Omental fat pad (tissue), 4 donors: ENCODE results near the gene ZNF546. TPM values are rescaled to one million over a fixed set of nuclear protein-coding genes. Genes with fewer than 3 reads are reported as not detected.
A peak's percentile ranks its signal among the peaks of the same experiment; 100 is the strongest.
"Not testable (repeated sequence)": the region's sequence is repeated elsewhere in the genome, so short reads cannot be mapped to it uniquely, and the experiment has no call there.

ENCODE experiments used
- ATAC-seq: fragments of 150-250 bp; one replicate; pipeline ENCODE4 v1.9.1; 2016; ENCODE audit warnings: mild to moderate bottlenecking, moderate library complexity; ENCODE audit not compliant: low FRiP score
- DNase-seq: peaks from one replicate; pipeline ENCODE4 v3.0.0-alpha.2; 2019; ENCODE audit warnings: low spot score
- total RNA-seq, 4 donors: library from RNA; depleted of rRNA; stranded (reverse); fragments of >200 nt; gene quantifications; one replicate each; pipeline ENCODE4 v1.1.0, GENCODE V29; 2016
- TF ChIP-seq, protein P1 (sequence below), 3 donors: fragments of 450-650 bp; IDR thresholded peaks; one replicate each; pipeline ENCODE4 v1.5.1; 2016 to 2017; ENCODE audit warnings: antibody characterized with exemption in 3 of 3, mild to moderate bottlenecking in 3 of 3, moderate library complexity in 2 of 3

The ZNF546 gene
- total RNA-seq: 10 to 100 TPM in 1 of 4 donors, 1 to 10 TPM in 3; 1.4 to 11.8 (median 6.7) TPM

DNA sequence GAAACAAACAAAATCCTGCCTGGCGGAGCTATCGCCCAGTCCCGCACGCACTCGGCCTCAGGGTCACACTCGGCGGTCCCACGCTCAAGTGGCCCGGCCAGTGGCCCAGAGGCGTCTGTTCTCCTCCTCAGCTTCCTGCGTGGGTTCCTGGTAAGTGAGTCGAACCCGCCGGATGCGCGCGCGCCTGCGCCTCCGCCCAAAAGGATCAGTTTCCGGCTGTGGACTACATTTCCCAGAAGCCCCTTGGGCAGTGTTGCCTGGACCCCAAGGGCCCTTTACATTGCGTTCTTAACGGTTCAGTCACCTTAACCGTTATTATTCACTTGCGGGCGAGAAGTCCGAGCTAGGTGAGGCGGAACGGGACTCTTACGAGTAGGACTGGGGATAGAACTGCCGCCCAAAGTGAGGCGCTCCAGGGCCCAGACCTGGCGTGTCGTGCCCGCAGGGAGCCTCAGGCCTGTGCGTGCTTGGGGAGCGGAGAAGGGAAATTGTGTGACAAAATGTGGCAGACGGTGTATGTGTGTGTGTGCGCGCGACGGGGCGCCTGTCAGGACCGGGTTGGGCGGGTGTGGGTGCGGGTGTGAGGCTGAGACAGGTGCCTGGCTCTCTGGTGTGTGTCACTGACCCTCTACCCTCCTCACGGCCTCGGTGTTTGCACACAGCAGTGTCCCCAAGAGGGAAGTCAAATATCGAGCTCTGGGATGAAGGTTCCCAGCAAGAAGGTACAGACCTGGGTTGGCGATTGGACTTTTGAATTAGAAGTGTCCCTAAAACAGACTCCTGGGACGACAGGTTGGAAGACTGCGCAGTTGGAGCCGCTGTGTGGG is at the start of gene ZNF546:
ZNF546 (plus strand) TSS at position 250 of the 827 bp plus-strand sequence. CDS start 1,267 bp downstream, outside the sequence.
- peak; percentile 76 for DNase-seq
- TF ChIP-seq, protein P1, sequence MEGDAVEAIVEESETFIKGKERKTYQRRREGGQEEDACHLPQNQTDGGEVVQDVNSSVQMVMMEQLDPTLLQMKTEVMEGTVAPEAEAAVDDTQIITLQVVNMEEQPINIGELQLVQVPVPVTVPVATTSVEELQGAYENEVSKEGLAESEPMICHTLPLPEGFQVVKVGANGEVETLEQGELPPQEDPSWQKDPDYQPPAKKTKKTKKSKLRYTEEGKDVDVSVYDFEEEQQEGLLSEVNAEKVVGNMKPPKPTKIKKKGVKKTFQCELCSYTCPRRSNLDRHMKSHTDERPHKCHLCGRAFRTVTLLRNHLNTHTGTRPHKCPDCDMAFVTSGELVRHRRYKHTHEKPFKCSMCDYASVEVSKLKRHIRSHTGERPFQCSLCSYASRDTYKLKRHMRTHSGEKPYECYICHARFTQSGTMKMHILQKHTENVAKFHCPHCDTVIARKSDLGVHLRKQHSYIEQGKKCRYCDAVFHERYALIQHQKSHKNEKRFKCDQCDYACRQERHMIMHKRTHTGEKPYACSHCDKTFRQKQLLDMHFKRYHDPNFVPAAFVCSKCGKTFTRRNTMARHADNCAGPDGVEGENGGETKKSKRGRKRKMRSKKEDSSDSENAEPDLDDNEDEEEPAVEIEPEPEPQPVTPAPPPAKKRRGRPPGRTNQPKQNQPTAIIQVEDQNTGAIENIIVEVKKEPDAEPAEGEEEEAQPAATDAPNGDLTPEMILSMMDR (IDR thresholded peaks at IDR 0.05): no peak
- peak; percentile 96 for ATAC-seq

DNA sequence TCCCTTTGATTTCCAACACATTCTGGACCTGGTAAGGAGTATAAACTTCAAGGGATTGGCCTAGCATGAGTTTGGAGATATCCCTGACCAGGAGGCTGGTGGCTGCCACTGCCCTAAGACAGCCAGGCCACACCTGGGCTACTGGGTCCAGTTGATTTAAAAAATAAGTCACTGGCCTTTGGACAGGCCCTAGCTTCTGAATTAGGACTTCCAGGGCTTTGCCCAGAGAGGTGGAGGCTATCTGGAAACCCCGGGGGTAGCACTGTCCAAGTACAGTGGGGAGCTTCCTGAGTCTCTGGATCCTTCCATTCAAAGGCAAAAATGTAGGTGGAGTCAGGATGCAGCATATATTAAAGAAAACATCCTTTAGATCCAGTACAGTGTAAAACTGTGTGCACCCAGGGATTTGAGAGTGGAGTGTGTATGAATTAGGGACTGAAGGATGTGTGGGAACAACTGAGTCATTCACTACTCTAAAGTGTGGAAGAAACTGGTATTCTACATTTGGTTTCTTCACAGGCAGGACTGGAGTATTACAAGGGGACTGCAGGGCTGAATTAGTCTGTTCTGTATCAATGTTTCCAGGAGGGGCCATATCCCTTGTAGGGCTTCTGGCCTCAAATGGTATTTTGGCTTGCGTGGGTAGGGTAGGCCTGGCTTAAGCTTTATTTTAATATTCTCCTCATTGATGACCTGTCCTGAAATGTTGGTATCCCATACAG is 47.7 kb upstream of the ZNF546 start:
- no peak for ATAC-seq
- no peak for DNase-seq
- TF ChIP-seq, protein P1 (IDR thresholded peaks at IDR 0.05): no peak

DNA sequence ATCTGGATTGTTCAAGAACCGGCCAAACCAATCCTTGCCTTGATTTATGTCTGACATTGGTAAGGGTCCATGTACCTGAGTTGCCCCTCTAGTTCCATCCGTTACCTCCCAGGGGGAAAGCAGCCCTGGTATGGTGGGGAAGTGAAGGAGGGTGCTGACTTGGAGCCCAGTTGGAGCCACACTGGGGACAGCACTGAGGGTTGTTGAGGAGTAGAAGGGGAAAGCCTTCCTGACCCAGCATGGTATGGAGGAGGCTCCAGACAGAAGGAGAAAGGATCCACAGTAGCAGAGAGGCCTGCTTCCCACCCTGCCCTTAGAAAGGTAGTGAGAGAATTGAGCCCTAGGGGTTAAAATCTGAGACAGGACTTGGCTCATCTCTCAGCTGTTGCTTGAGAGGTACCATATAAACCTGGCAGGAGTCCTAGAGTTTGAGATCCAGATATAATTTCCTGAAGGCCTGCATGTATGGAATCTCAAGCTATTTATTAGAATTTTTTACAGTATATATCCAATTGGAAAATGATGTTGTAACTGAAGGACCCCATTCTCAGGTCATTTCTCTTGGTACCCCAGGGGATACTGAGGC is 45.7 kb upstream of the ZNF546 start:
- TF ChIP-seq, protein P1 (IDR thresholded peaks at IDR 0.05): no peak
- ATAC-seq: no peak
- DNase-seq: no peak

DNA sequence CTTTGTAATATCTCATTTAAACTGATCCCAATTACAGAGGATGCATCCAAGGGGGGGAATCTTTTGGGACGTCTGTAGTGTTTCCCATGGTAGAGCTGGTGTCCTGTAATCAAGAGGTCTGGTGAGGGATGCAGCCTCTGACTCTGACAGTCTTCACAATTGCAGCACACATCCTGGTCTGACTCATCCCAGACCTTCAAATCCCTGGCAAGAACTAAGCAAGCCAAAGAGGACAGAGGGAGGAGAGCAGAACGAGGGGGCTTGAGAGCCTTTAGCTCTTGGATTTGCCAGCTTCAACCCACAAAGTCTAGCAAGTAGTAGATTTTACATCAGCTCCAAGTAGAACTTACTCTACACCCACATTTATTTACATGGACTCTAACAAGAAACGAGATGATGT is 45.2 kb upstream of the ZNF546 start:
- TF ChIP-seq, protein P1 (IDR thresholded peaks at IDR 0.05): no peak
- DNase-seq (no peak), ATAC-seq (no peak)

DNA sequence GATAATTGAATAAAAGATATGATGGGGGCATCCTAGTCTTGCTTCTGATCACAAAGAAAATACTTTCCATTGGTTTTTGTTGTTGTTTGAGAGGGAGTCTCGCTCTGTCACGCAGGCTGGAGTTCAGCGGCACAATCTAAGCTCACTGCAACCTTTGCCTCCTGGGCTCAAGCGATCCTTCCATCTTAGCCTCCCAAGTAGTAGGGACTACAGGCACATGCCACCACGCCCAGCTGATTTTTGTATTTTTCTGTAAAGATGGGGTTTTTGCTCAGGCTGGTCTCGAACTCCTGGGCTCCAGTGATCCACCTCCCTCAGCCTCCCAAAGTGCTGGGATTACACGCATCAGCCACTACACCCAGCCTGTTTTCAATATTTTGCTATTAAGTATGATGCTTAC is 42.9 kb upstream of the ZNF546 start:
- ATAC-seq (no peak), DNase-seq (no peak)
- TF ChIP-seq, protein P1 (IDR thresholded peaks at IDR 0.05): no peak

DNA sequence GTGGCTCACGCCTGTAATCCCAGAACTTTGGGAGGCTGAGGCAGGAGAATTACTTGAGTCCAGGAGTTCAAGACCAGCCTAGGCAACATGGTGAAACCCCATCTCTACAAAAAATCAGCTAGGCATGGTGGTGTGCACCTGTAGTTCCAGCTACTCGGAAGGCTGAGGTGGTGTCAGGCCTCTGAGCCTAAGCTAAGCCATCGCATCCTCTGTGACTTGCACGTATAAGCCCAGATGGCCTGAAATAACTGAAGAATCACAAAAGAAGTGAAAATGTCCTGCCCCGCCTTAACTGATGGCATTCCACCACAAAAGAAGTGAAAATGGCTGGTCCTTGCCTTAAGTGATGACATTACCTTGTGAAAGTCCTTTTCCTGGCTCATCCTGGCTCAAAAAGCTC is 39.0 kb upstream of the ZNF546 start:
- not testable (repeated sequence) for DNase-seq, ATAC-seq

DNA sequence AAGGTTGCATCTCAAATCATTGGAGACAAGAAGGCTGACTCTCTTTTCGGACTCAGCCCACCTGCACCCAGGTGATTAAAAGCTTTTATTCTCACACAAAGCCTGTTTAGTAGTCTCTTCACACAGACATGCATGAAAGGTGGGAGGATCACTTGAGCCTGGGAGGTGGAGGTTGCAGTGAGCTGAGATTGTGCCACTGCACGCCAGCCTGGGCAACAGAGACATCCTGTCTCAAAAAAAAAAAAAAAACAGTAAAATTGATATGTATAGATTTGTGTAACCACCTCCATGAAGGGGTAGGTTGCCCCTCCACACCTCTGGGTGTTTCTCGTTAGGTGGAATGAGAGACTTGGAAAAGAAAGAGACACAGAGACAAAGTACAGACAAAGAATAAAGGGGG is 37.9 kb upstream of the ZNF546 start:
- not testable (repeated sequence) for ATAC-seq

DNA sequence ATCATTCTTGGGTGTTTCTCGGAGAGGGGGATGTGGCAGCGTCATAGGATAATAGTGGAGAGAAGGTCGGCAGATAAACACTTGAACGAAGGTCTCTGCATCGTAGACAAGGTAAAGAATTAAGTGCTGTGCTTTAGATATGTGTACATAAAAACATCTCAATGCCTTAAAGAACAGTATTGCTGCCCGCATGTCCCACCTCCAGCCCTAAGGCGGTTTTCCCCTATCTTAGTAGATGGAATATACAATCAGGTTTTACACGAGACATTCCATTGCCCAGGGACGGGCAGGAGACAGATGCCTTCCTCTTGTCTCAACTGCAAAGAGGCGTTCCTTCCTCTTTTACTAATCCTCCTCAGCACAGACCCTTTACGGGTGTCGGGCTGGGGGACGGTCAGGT is 37.5 kb upstream of the ZNF546 start:
- not testable (repeated sequence) for DNase-seq, ATAC-seq

More for the DNA sequence above, 37.9 kb upstream of the ZNF546 start:
- not testable (repeated sequence) for DNase-seq
